Stimulated activated CD8-positive, alpha-beta memory T cell treated with anti-CD3 and anti-CD28 coated beads, Interleukin-12 subunit alpha, Interleukin-12 subunit beta, amount 100 ng/mL, for 24 hours (primary cell): ENCODE results near the gene CDHR2.
"Not testable (repeated sequence)": the region's sequence is repeated elsewhere in the genome, so short reads cannot be mapped to it uniquely, and the experiment has no call there.

Experiments
- DNase-seq: peaks from one replicate; pipeline ENCODE4 v3.0.0-alpha.2; 2020; ENCODE audit errors: extremely low read depth

CDHR2 gene

GRCh38 chr5:176568657-176569056 lies 19.5 kb downstream of the CDHR2 start:
- DNase-seq = no peak

GRCh38 chr5:176570044-176570443 lies 20.9 kb downstream of the CDHR2 start:
- DNase-seq = no peak

DNA sequence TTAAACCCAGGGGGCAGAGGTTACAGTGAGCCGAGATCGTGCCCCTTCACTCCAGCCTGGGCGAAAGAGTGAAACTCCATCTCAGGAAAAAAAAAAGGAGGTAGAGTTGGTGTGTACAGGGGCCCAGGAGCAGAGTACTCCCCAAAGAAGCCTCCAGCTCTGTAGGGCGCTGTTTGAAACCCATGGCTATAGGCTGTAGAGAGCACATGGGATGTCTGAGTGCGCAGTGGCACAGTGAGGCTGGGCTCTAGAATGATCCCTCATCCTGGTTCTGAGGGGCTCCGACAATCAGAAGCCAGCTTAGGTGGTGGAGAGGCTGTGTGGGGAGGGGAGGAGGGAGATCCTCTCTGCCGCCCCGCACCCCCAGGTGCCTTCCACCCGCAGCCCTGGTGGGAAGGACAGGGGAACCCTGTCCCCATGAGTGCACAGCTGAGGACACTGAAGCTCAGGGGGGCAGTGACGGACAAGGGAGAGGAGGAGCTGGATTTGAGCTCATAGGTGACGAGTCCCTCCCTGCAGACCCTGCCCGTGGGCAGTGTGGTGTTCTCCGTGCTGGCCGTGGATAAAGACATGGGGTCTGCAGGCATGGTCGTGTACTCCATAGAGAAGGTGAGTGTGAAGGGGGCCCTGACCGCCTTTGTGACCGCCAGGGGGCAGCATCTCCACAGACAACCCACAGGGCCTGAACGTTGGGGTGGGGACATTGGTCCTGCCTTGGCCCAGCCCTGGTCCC lies 24.6 kb downstream of the CDHR2 start:
- DNase-seq = peak; percentile 47

DNA sequence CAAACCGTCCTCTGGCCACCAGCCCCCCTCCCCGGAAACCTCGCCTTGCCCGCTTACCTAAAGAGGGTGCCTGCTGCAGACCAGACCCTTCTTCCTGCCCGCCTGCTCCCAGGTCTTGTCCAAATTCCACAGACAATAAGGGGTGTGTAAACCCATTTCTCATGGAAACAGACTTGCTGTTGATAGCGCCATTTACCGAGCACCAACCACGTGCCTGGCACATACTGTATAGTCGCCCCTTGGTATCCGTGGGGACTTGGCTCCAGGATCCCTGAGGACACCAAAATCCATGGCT lies 25.1 kb downstream of the CDHR2 start:
- no peak for DNase-seq

DNA sequence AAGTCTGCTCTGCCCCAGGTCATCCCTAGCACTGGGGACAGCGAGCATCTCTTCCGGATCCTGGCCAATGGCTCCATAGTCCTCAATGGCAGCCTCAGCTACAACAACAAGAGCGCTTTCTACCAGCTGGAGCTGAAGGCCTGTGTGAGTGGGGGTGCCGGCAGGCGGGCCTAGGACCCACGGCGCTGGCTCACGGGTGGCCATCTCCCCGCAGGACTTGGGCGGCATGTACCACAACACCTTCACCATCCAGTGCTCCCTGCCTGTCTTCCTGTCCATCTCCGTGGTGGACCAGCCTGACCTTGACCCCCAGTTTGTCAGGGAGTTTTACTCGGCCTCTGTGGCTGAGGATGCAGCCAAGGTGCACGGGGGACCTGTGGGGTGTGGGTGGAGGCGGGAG lies 25.9 kb downstream of the CDHR2 start:
- DNase-seq = no peak

DNA sequence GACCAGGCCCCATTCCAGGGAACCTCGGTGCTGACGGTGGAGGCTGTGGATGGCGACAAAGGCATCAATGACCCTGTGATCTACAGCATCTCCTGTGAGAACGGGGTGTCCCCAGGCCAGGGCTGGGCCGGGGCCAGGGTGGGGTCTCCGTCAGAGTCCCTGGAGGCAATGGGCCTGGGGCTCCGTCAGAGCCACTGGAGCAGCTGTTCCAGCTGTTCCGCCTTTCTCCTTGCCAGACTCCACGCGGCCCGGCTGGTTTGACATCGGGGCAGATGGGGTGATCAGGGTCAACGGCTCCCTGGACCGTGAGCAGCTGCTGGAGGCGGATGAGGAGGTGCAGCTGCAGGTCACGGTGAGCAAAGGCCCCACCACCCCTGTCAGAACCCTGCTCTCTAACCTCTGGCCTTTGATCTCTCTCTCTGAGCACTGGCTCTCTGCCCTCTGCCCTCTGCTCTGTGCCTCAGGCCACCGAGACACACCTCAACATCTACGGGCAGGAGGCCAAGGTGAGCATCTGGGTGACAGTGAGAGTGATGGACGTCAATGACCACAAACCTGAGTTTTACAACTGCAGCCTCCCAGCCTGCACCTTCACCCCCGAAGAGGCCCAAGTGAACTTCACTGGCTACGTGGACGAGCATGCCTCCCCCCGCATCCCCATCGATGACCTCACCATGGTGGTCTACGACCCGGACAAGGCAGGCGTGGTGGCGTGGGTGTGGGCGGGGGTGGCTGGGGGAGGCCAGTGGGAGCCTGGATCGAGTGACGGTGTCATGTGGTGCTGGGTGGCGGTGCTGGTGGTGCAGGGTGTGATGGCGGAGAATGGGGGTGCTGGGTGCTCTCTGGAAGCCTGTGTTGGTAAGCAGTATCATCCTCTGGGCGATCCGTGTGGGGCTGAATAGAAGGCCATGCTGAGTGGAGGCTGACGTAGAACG lies 26.6 kb downstream of the CDHR2 start:
- no peak for DNase-seq

DNA sequence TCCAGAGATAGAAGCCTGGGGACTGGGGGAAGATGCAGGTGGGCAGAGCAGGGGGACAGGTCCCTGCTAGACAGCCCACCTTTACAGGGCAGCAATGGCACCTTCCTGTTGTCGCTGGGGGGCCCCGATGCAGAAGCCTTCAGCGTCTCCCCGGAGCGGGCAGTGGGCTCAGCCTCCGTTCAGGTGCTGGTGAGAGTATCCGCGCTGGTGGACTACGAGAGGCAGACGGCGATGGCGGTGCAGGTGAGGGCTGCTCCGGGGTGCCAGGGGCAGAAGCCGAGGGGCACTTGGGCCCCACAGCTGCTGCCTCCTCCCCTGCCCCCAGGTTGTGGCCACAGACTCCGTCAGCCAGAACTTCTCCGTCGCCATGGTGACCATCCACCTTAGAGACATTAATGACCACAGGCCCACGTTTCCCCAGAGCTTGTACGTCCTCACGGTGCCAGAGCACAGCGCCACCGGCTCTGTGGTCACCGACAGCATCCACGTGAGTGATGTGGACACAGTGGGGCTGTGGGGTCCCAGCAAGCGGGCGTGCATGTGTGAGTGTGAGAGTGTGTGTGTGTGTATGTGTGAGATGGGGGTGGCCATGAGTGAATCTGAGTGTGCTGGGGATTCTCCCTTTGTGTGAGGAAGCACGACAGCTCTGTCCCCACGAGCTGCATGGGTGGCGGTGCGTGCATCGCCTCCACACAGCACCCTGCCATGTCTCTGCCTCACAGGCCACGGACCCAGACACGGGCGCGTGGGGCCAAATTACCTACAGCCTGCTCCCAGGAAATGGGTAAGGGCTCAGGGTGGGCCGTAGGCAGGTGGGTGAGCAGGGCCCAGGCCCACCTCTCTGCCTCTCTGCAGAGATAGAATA lies 28.4 kb downstream of the CDHR2 start:
- no peak for DNase-seq

DNA sequence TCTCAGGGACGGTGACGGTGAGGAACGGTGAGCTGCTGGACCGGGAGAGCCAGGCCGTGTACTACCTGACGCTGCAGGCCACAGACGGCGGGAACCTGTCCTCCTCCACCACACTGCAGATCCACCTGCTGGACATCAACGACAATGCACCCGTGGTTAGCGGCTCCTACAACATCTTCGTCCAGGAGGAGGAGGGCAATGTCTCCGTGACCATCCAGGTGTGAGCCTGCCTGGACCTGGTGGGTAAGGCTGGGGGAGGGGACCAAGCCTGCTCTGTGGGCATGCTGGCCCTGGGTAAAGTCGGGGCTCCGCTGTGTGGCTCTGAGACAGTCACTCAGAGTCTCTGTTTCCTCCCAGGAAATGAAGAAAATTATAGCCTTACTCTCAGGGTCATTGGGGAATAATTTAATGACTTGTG lies 29.3 kb downstream of the CDHR2 start:
- DNase-seq = no peak

- no peak for DNase-seq
These were observed 30.2 kb downstream of the CDHR2 start for GRCh38 chr5:176579323-176579722.

DNA sequence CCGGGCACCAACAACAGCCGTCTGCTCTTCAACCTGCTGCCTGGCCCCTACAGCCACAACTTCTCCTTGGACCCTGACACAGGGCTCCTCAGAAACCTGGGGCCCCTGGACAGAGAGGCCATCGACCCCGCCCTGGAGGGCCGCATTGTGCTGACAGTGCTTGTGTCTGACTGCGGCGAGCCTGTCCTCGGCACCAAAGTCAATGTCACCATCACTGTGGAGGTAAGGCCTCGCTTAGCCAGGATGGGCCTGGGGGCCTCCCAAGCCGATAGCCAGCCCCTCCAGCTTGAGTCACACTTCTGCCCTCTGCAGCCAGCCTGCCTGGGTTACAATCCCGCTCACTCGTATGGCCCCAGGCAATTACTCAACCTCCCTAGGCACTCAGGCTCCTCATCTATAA lies 32.2 kb downstream of the CDHR2 start:
- DNase-seq = no peak

- DNase-seq = no peak
These were observed 33.9 kb downstream of the CDHR2 start for GRCh38 chr5:176583076-176583475.

DNA sequence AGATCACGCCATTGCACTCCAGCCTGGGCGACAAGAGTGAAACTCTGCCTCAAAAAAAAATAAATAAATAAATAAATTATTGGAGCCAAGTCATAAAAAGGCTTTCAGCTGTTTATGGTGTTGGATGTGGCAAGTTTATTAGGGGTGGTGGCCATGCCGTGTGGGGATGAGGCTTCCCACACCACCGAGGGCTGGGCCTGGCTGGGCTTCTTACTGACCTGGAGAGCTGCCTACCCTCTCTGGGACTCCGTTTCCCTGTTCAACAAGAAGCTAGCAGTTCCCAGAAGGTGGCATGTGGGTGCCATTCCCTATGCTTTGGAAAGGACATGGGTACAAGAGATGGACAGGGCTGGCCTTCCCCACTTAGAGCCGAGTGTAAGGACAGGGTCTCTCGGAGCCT lies 38.3 kb downstream of the CDHR2 start:
- no peak for DNase-seq

DNA sequence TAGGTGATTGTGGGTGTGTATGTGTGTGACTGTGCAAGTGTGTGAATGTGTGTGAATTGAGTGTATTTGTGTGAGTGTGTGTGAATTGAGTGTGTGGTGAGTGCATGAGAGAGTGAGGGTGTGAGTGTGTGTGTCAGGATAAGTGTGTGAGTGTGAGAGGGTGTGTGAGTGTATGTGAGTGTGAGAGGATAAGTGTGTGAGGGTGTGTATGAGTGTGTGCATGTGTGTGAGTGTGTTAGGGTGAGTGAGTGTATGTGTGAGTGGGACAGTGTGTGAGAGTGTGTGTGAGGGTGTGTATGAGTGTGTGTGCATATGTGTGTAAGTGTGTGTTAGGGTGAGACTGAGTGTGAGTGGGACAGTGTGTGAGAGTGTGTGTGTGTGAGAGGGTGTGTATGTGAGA lies 39.2 kb downstream of the CDHR2 start:
- no peak for DNase-seq

DNA sequence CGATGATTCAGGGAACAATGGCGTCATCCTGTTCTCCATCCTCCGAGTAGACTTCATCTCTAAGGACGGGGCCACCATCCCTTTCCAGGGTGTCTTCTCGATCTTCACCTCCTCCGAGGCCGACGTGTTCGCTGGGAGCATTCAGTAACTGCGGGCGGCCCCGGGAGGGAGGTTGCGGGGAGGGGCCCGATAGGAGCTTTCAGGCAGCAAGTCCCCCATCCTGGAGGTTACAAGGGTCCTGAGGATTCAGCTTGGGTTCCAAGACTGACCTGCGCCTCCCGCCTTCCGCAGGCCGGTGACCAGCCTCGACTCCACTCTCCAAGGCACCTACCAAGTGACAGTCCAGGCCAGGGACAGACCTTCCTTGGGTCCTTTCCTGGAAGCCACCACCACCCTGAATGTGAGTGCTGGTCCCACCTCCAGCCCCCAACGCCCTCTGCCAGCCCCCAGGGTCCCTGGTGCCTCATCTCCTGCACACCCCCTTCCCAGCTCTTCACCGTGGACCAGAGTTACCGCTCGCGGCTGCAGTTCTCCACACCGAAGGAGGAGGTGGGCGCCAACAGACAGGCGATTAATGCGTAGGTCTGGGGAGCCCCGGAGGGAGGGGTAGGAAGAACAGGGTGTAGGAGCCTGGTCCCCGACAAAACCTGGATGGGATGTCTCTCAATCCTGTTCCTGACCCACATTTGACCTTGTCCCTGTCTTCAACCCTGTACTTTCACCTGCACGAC lies 40.1 kb downstream of the CDHR2 start:
- DNase-seq = no peak

GRCh38 chr5:176590035-176590717 lies 41.0 kb downstream of the CDHR2 start:
- no peak for DNase-seq

DNA sequence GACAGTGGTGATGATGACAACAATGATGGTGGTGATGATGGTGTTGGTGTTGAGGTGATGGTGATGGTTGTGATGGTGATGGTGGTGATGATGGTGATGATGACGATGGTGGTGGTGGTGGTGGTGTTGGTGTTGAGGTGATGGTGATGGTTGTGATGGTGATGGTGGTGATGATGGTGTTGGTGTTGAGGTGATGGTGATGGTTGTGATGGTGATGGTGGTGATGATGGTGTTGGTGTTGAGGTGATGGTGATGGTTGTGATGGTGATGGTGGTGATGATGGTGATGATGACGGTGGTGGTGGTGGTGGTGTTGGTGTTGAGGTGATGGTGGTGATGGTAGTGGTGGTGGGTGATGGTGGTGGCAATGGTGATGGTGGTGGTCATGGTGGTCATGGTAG lies 42.5 kb downstream of the CDHR2 start:
- DNase-seq = not testable (repeated sequence)

GRCh38 chr5:176592573-176592972 lies 43.4 kb downstream of the CDHR2 start:
- DNase-seq = no peak

GRCh38 chr5:176593273-176593869 lies 44.2 kb downstream of the CDHR2 start:
- DNase-seq = no peak

GRCh38 chr5:176594554-176594953 lies 45.4 kb downstream of the CDHR2 start:
- no peak for DNase-seq

GRCh38 chr5:176595386-176595943 lies 46.3 kb downstream of the CDHR2 start:
- no peak for DNase-seq
